H9 (cell line): ENCODE results near the gene PLPPR4. TPM values are rescaled to one million over a fixed set of nuclear protein-coding genes. Genes with fewer than 3 reads are reported as not detected.

Source experiments
- DNase-seq: peaks from one replicate; pipeline ENCODE4 v3.0.0-alpha.2; 2017
- H2AFZ ChIP-seq: one replicate; pipeline ENCODE4 v1.6.1; 2013; ENCODE audit warnings: mild to moderate bottlenecking, low read length, control low read depth, moderate library complexity
- H2AK5ac ChIP-seq: 2 replicates; pipeline ENCODE4 v1.6.1; 2013; ENCODE audit warnings: low read length, control low read depth, mixed read lengths; ENCODE audit not compliant: insufficient read length
- H2BK120ac ChIP-seq: one replicate; pipeline ENCODE4 v1.6.1; 2013; ENCODE audit warnings: low read depth, mild to moderate bottlenecking, low read length, control low read depth, inconsistent platforms; ENCODE audit not compliant: poor library complexity, severe bottlenecking
- H2BK12ac ChIP-seq: 2 replicates; pipeline ENCODE4 v1.6.1; 2013; ENCODE audit warnings: low read length, control low read depth, mixed read lengths, low read depth; ENCODE audit not compliant: insufficient read length
- H2BK15ac ChIP-seq: 2 replicates; pipeline ENCODE4 v1.6.1; 2013; ENCODE audit warnings: low read depth, low read length, control low read depth
- H2BK20ac ChIP-seq: one replicate; pipeline ENCODE4 v1.6.1; 2013; ENCODE audit warnings: low read depth, mild to moderate bottlenecking, low read length, control low read depth, inconsistent platforms; ENCODE audit not compliant: poor library complexity, severe bottlenecking
- H2BK5ac ChIP-seq: 2 replicates; pipeline ENCODE4 v1.6.1; 2013; ENCODE audit warnings: low read length, control low read depth, mixed read lengths; ENCODE audit not compliant: insufficient read length
- H3K14ac ChIP-seq: 2 replicates; pipeline ENCODE4 v1.6.1; 2013; ENCODE audit warnings: low read length, control low read depth; ENCODE audit not compliant: insufficient read depth
- H3K18ac ChIP-seq: 2 replicates; pipeline ENCODE4 v1.6.1; 2013; ENCODE audit warnings: low read depth, mild to moderate bottlenecking, mixed read lengths, low read length, control low read depth; ENCODE audit not compliant: insufficient read length
- H3K23ac ChIP-seq: 2 replicates; pipeline ENCODE4 v1.6.1; 2013; ENCODE audit warnings: low read length, control low read depth, mixed read lengths, low read depth; ENCODE audit not compliant: insufficient read length
- H3K23me2 ChIP-seq: 2 replicates; pipeline ENCODE4 v1.6.1; 2013; ENCODE audit warnings: low read depth, mild to moderate bottlenecking, mixed read lengths, low read length, control low read depth; ENCODE audit not compliant: insufficient read length, poor library complexity, severe bottlenecking
- H3K27ac ChIP-seq: 2 replicates; pipeline ENCODE4 v1.5.1; 2013; ENCODE audit warnings: low read length, control low read depth, mixed read lengths, low read depth; ENCODE audit not compliant: insufficient read length
- H3K27me3 ChIP-seq: 2 replicates; pipeline ENCODE4 v1.6.1; 2013; ENCODE audit warnings: low read length, control low read depth, inconsistent platforms; ENCODE audit not compliant: insufficient read depth
- H3K4ac ChIP-seq: 2 replicates; pipeline ENCODE4 v1.6.1; 2013; ENCODE audit warnings: low read depth, mild to moderate bottlenecking, control low read depth, inconsistent platforms, low read length, moderate library complexity
- H3K4me1 ChIP-seq: 2 replicates; pipeline ENCODE4 v1.6.1; 2013; ENCODE audit warnings: low read length, control low read depth, inconsistent platforms; ENCODE audit not compliant: insufficient read depth
- H3K4me2 ChIP-seq: 2 replicates; pipeline ENCODE4 v1.6.1; 2013; ENCODE audit warnings: low read length, control low read depth, mixed read lengths; ENCODE audit not compliant: insufficient read length, insufficient read depth
- H3K56ac ChIP-seq: 2 replicates; pipeline ENCODE4 v1.6.1; 2013; ENCODE audit warnings: low read depth, mild to moderate bottlenecking, mixed read lengths, low read length, control low read depth; ENCODE audit not compliant: insufficient read length
- H3K79me1 ChIP-seq: 2 replicates; pipeline ENCODE4 v1.6.1; 2013; ENCODE audit warnings: low read depth, mild to moderate bottlenecking, moderate library complexity, low read length, control low read depth, inconsistent platforms; ENCODE audit not compliant: insufficient read depth, poor library complexity, severe bottlenecking
- H3K79me2 ChIP-seq: 2 replicates; pipeline ENCODE4 v1.6.1; 2013; ENCODE audit warnings: low read length, control low read depth, inconsistent platforms; ENCODE audit not compliant: insufficient read depth
- H3K9ac ChIP-seq: 2 replicates; pipeline ENCODE4 v1.6.1; 2013; ENCODE audit warnings: low read length, control low read depth, mixed read lengths; ENCODE audit not compliant: insufficient read length; ENCODE audit errors: extremely low read depth
- H3K9me3 ChIP-seq: one replicate; pipeline ENCODE4 v1.6.1; 2013; ENCODE audit warnings: low read depth, low read length, inconsistent platforms; ENCODE audit not compliant: control insufficient read depth
- H3T11ph ChIP-seq: one replicate; pipeline ENCODE4 v1.6.1; 2013; ENCODE audit warnings: mild to moderate bottlenecking, low read length, control low read depth, inconsistent platforms
- H4K20me1 ChIP-seq: one replicate; pipeline ENCODE4 v1.6.1; 2013; ENCODE audit not compliant: control insufficient read depth, insufficient read length, insufficient read depth
- H4K5ac ChIP-seq: 2 replicates; pipeline ENCODE4 v1.6.1; 2013; ENCODE audit warnings: low read depth, mild to moderate bottlenecking, mixed read lengths, low read length, control low read depth; ENCODE audit not compliant: insufficient read length
- H4K8ac ChIP-seq: replicated peaks from 2 replicates; pipeline ENCODE4 v1.6.1; 2013; ENCODE audit warnings: low read length, control low read depth, mixed read lengths, low read depth; ENCODE audit not compliant: insufficient read length
- H4K91ac ChIP-seq: 2 replicates; pipeline ENCODE4 v1.6.1; 2013; ENCODE audit warnings: low read depth, mild to moderate bottlenecking, moderate library complexity, mixed read lengths, low read length, control low read depth; ENCODE audit not compliant: insufficient read length
- H3K27ac Mint-ChIP-seq, 3 experiments: 2 replicates in 2 of 3; 3 replicates in 1 of 3; pipeline ENCODE4 v1.8.0; 2020 to 2021; ENCODE audit warnings: mixed read lengths in 3 of 3, mild to moderate bottlenecking in 1 of 3, moderate library complexity in 1 of 3
- H3K27me3 Mint-ChIP-seq: 2 replicates; pipeline ENCODE4 v1.8.0; 2021; ENCODE audit warnings: low read depth, mild to moderate bottlenecking, moderate library complexity, mixed read lengths
- H3K36me3 Mint-ChIP-seq, 3 experiments: 2 replicates in 2 of 3; 3 replicates in 1 of 3; pipeline ENCODE4 v1.8.0; 2020 to 2021; ENCODE audit warnings: low read depth in 3 of 3, mixed read lengths in 3 of 3; ENCODE audit not compliant: insufficient read depth in 1 of 3
- H3K4me1 Mint-ChIP-seq, 2 experiments: 2 replicates each; pipeline ENCODE4 v1.8.0; 2020; ENCODE audit warnings: mixed read lengths in 2 of 2
- H3K4me3 Mint-ChIP-seq, 2 experiments: 2 replicates in 1 of 2; 3 replicates in 1 of 2; pipeline ENCODE4 v1.8.0; 2020 to 2021; ENCODE audit warnings: mild to moderate bottlenecking in 2 of 2, mixed read lengths in 2 of 2, moderate library complexity in 1 of 2
- H3K9me3 Mint-ChIP-seq, 2 experiments: 2 replicates in 1 of 2; 3 replicates in 1 of 2; pipeline ENCODE4 v1.8.0; 2020; ENCODE audit warnings: mild to moderate bottlenecking in 2 of 2, mixed read lengths in 2 of 2, moderate library complexity in 1 of 2
- CTCF ChIP-seq: fragments of 200-600 bp; sonication (generic); conservative IDR thresholded peaks from 3 replicates; pipeline ENCODE4 v1.8.0; 2021; ENCODE audit warnings: antibody characterized with exemption, mild to moderate bottlenecking
- WGBS: extraction: QIAGEN DNeasy Blood & Tissue Kit; methylation state at CpG from one replicate; pipeline ENCODE4 v1.1.7; 2013; ENCODE audit warnings: missing lambda C conversion rate, low lambda C conversion rate, mixed read lengths; ENCODE audit not compliant: insufficient read length; ENCODE audit errors: extremely low coverage; 5-methylcytosine and 5-hydroxymethylcytosine counted together
- total RNA-seq: library from RNA; stranded (reverse); gene quantifications from 2 replicates; pipeline ENCODE4 v1.2.1, GENCODE V29; 2021

PLPPR4 gene
- total RNA-seq, 1 experiment from 2014 or later: 0.31 TPM

GRCh38 chr1:99352821-99353220, 88.5 kb downstream of the PLPPR4 start:
- no peak overlapping the region for H3K4me2 ChIP-seq
- no peak overlapping the region for H2BK20ac ChIP-seq
- H4K8ac ChIP-seq: no peak overlapping the region
- Mint-ChIP-seq H3K36me3 (no peaks in the 10 kb centered on the region), H3K4me3 (no peak overlapping the region), H3K9me3 (no peaks in the 10 kb centered on the region), H3K4me1 (no peaks in the 10 kb centered on the region), H3K27ac (no peak overlapping the region), H3K27me3 (no peaks in the 10 kb centered on the region)
- H3K4me1 ChIP-seq: no peaks in the 10 kb centered on the region
- no peak overlapping the region for H4K91ac ChIP-seq
- H2BK5ac ChIP-seq: no peak overlapping the region
- H4K20me1 ChIP-seq: no peaks in the 10 kb centered on the region
- H3K27ac ChIP-seq: no peak overlapping the region
- H3K14ac ChIP-seq: no peak overlapping the region
- H3K9ac ChIP-seq: no peak overlapping the region
- no peak overlapping the region for H3K18ac ChIP-seq
- no peak overlapping the region for H3T11ph ChIP-seq
- no peak for DNase-seq
- H2BK12ac ChIP-seq: no peak overlapping the region
- H4K5ac ChIP-seq: no peak overlapping the region
- no peak overlapping the region for H3K4ac ChIP-seq
- no peaks in the 10 kb centered on the region for H3K9me3 ChIP-seq
- no peak overlapping the region for H3K23ac ChIP-seq
- no peak overlapping the region for H2AK5ac ChIP-seq
- no peaks in the 10 kb centered on the region for H3K79me2 ChIP-seq
- H3K23me2 ChIP-seq: no peaks in the 10 kb centered on the region
- H2BK120ac ChIP-seq: no peak overlapping the region
- no peak overlapping the region for H2BK15ac ChIP-seq
- no peaks in the 10 kb centered on the region for H3K27me3 ChIP-seq
- no peaks in the 10 kb centered on the region for H3K79me1 ChIP-seq
- no peak for TF ChIP-seq CTCF
- H2AFZ ChIP-seq: no peak overlapping the region
- no peak overlapping the region for H3K56ac ChIP-seq
- WGBS: no CpG with 5 or more reads among the region's 2 CpGs
